GM23338 (cell line): ENCODE data around the gene ANKRD60. TPM values are rescaled to one million over a fixed set of nuclear protein-coding genes. Genes with fewer than 3 reads are reported as not detected.

Experiments used
- ATAC-seq: fragments of 200-7000 bp; cut with Tn5 transposase; 3 replicates; pipeline ENCODE4 v1.9.1; 2020
- DNase-seq: peaks from one replicate; pipeline ENCODE4 v3.0.0-alpha.2; 2015; ENCODE audit warnings: low spot score
- H2AFZ ChIP-seq: fragments of 200-600 bp; sonication (generic); 2 replicates; pipeline ENCODE4 v1.8.0; 2016; ENCODE audit warnings: antibody characterized with exemption, mild to moderate bottlenecking, moderate library complexity
- H3F3A ChIP-seq: fragments of 200-600 bp; sonication (generic); replicated peaks from 2 replicates; pipeline ENCODE4 v1.8.0; 2017; ENCODE audit warnings: antibody characterized with exemption, mixed run types, low read depth
- H3K27ac ChIP-seq: fragments of 200-600 bp; sonication (generic); 2 replicates; pipeline ENCODE4 v1.6.1; 2016; ENCODE audit warnings: low read depth
- H3K27me3 ChIP-seq: fragments of 200-600 bp; sonication (generic); 2 replicates; pipeline ENCODE4 v1.8.0; 2016; ENCODE audit warnings: mild to moderate bottlenecking, mixed run types, moderate library complexity; ENCODE audit not compliant: insufficient read depth
- H3K36me3 ChIP-seq: fragments of 200-600 bp; sonication (generic); 2 replicates; pipeline ENCODE4 v1.8.0; 2016; ENCODE audit warnings: mild to moderate bottlenecking; ENCODE audit not compliant: insufficient read depth
- H3K4me1 ChIP-seq: fragments of 200-600 bp; sonication (generic); 2 replicates; pipeline ENCODE4 v1.8.0; 2016; ENCODE audit warnings: mild to moderate bottlenecking, moderate library complexity; ENCODE audit not compliant: insufficient read depth
- H3K4me2 ChIP-seq: fragments of 200-600 bp; sonication (generic); 2 replicates; pipeline ENCODE4 v1.7.1; 2017; ENCODE audit warnings: mixed run types
- H3K4me3 ChIP-seq: fragments of 200-600 bp; sonication (generic); 2 replicates; pipeline ENCODE4 v1.6.1; 2016; ENCODE audit warnings: mixed run types
- H3K79me2 ChIP-seq: fragments of 200-600 bp; sonication (generic); replicated peaks from 2 replicates; pipeline ENCODE4 v1.8.0; 2017; ENCODE audit warnings: mild to moderate bottlenecking; ENCODE audit not compliant: insufficient read depth
- H3K9me2 ChIP-seq: fragments of 200-600 bp; sonication (generic); 2 replicates; pipeline ENCODE4 v1.8.0; 2017; ENCODE audit not compliant: insufficient read depth
- H4K20me1 ChIP-seq: fragments of 200-600 bp; sonication (generic); replicated peaks from 2 replicates; pipeline ENCODE4 v1.8.0; 2017; ENCODE audit warnings: mild to moderate bottlenecking; ENCODE audit not compliant: insufficient read depth
- H3K27ac Mint-ChIP-seq: 2 replicates; pipeline ENCODE4 v1.8.0; 2020; ENCODE audit warnings: inconsistent platforms, mild to moderate bottlenecking, moderate library complexity, mixed read lengths
- H3K27me3 Mint-ChIP-seq: 3 replicates; pipeline ENCODE4 v1.8.0; 2022; ENCODE audit warnings: low read depth, mild to moderate bottlenecking, moderate library complexity, mixed read lengths, inconsistent platforms; ENCODE audit not compliant: insufficient read depth, poor library complexity
- H3K36me3 Mint-ChIP-seq: 3 replicates; pipeline ENCODE4 v1.8.0; 2021; ENCODE audit warnings: low read depth, mild to moderate bottlenecking, inconsistent platforms, moderate library complexity, mixed read lengths
- H3K4me1 Mint-ChIP-seq: 3 replicates; pipeline ENCODE4 v1.8.0; 2020; ENCODE audit warnings: mild to moderate bottlenecking, inconsistent platforms, mixed read lengths
- H3K4me3 Mint-ChIP-seq: 3 replicates; pipeline ENCODE4 v1.8.0; 2021; ENCODE audit warnings: moderate library complexity, mild to moderate bottlenecking, inconsistent platforms, mixed read lengths
- H3K9me3 Mint-ChIP-seq: 3 replicates; pipeline ENCODE4 v1.8.0; 2020; ENCODE audit warnings: moderate library complexity, mild to moderate bottlenecking, inconsistent platforms, mixed read lengths
- CREB1 ChIP-seq: fragments of 250-450 bp; sonication (Bioruptor Pico); IDR thresholded peaks from 2 replicates; pipeline ENCODE4 v1.5.0; 2020; ENCODE audit warnings: low read depth, mild to moderate bottlenecking, moderate library complexity
- CTCF ChIP-seq, 2 experiments: fragments of 200-600 bp in 1 of 2; sonication (generic) in 1 of 2; conservative IDR thresholded peaks; 2 replicates each; pipeline versions ENCODE4 v1.5.1 to v1.6.1; 2016 to 2017; ENCODE audit warnings: antibody characterized with exemption in 2 of 2, low read depth in 2 of 2, mild to moderate bottlenecking in 2 of 2, moderate library complexity in 1 of 2
- EZH2 ChIP-seq: fragments of 200-600 bp; sonication (generic); IDR thresholded peaks from one replicate; pipeline ENCODE4 v1.8.0; 2017; ENCODE audit warnings: antibody characterized with exemption, mild to moderate bottlenecking, low read depth; ENCODE audit not compliant: unreplicated experiment
- JUNB ChIP-seq: IDR thresholded peaks from one replicate; pipeline ENCODE4 v1.6.1; 2016; ENCODE audit warnings: antibody characterized with exemption; ENCODE audit not compliant: unreplicated experiment
- NANOG ChIP-seq: IDR thresholded peaks from 2 replicates; pipeline ENCODE4 v1.6.1; 2016; ENCODE audit warnings: antibody characterized with exemption, borderline replicate concordance
- POLR2AphosphoS5 ChIP-seq: IDR thresholded peaks from 2 replicates; pipeline ENCODE4 v1.6.1; 2016; ENCODE audit warnings: antibody characterized with exemption, low read depth
- REST ChIP-seq: IDR thresholded peaks from one replicate; pipeline ENCODE4 v1.6.1; 2018; ENCODE audit warnings: antibody characterized with exemption; ENCODE audit not compliant: unreplicated experiment
- STAT1 ChIP-seq: IDR thresholded peaks from one replicate; pipeline ENCODE4 v1.6.1; 2016; ENCODE audit warnings: antibody characterized with exemption; ENCODE audit not compliant: unreplicated experiment
- ZNF114 ChIP-seq: fragments of 250-450 bp; sonication (Bioruptor Pico); IDR thresholded peaks from 2 replicates; pipeline ENCODE4 v1.5.0; 2020; ENCODE audit warnings: mild to moderate bottlenecking, moderate library complexity
- ZNF331 ChIP-seq: fragments of 250-450 bp; sonication (Bioruptor Pico); IDR thresholded peaks from 2 replicates; pipeline ENCODE4 v1.5.0; 2020; ENCODE audit warnings: low read depth, mild to moderate bottlenecking, moderate library complexity
- ZNF462 ChIP-seq: fragments of 250-450 bp; sonication (Bioruptor Pico); IDR thresholded peaks from 2 replicates; pipeline ENCODE4 v1.5.0; 2020; ENCODE audit warnings: mild to moderate bottlenecking, moderate library complexity
- polyA plus RNA-seq: library from polyadenylated mRNA; unstranded; fragments of >200 nt; fragmentation: Nextera tagmentation; extraction: Ambion mirVana; gene quantifications from 2 replicates; pipeline ENCODE4 v1.2.1, GENCODE V29; 2016
- total RNA-seq: library from RNA; depleted of rRNA; stranded (reverse); fragments of >200 nt; shearing (Covaris generic); gene quantifications from 2 replicates; pipeline ENCODE4 v1.2.3, GENCODE V29; 2014

Gene ANKRD60
- total and polyA plus RNA-seq, 2 experiments from 2014 or later = not detected

- Histone ChIP-seq H4K20me1 (no peaks in the 10 kb centered on the region), H3K79me2 (no peaks in the 10 kb centered on the region), H3K4me1 (peaks cover 1% of the 10 kb centered on the region), H3K36me3 (no peaks in the 10 kb centered on the region), H3K4me3 (no peak overlapping the region), H3K27ac (no peak overlapping the region), H3F3A (no peaks in the 10 kb centered on the region), H3K9me2 (peaks cover 8% of the 10 kb centered on the region), H3K27me3 (peaks cover 16% of the 10 kb centered on the region), H2AFZ (no peak overlapping the region), H3K4me2 (no peak overlapping the region)
- H3K27me3 Mint-ChIP-seq = peaks cover 21% of the 10 kb centered on the region
- peaks cover 13% of the 10 kb centered on the region for H3K4me1 Mint-ChIP-seq
- DNase-seq (no peak), ATAC-seq (no peak)
- no peak overlapping the region for H3K27ac Mint-ChIP-seq
- peaks cover 9% of the 10 kb centered on the region; the same call in 1 of the 3 replicates for H3K9me3 Mint-ChIP-seq
- no peaks in the 10 kb centered on the region; the same call in 2 of the 3 replicates for H3K36me3 Mint-ChIP-seq
- H3K4me3 Mint-ChIP-seq = no peak overlapping the region
- TF ChIP-seq EZH2 (no peak), CTCF (conservative IDR thresholded peaks at IDR 0.05; ENCODE audit: low read depth in 2 of 2) (no peak), STAT1 (no peak)
Measured at GRCh38 chr20:58224974-58225373, 3.5 kb downstream of the ANKRD60 start.

GRCh38 chr20:58224097-58224496 lies 4.4 kb downstream of the ANKRD60 start:
- peaks cover 21% of the 10 kb centered on the region for H3K27me3 Mint-ChIP-seq
- no peaks in the 10 kb centered on the region for H3K4me1 ChIP-seq
- H3F3A ChIP-seq = no peaks in the 10 kb centered on the region
- DNase-seq (no peak), ATAC-seq (no peak)
- peaks cover 8% of the 10 kb centered on the region for H3K9me2 ChIP-seq
- H3K4me3 Mint-ChIP-seq = no peak overlapping the region
- peaks cover 15% of the 10 kb centered on the region for H3K9me3 Mint-ChIP-seq
- no peak overlapping the region for H3K4me3 ChIP-seq
- H3K79me2 ChIP-seq = no peaks in the 10 kb centered on the region
- H3K27ac ChIP-seq = no peak overlapping the region
- H3K4me1 Mint-ChIP-seq = peaks cover 4% of the 10 kb centered on the region; the same call in 1 of the 3 replicates
- peaks cover 16% of the 10 kb centered on the region for H3K27me3 ChIP-seq
- no peaks in the 10 kb centered on the region for H4K20me1 ChIP-seq
- no peak overlapping the region for H3K4me2 ChIP-seq
- H2AFZ ChIP-seq = no peak overlapping the region
- H3K36me3 ChIP-seq = no peaks in the 10 kb centered on the region; the same call in 1 of the 2 replicates
- H3K27ac Mint-ChIP-seq = no peak overlapping the region
- H3K36me3 Mint-ChIP-seq = peaks cover 2% of the 10 kb centered on the region
- no peak for TF ChIP-seq JUNB
- no peak for TF ChIP-seq POLR2AphosphoS5
- TF ChIP-seq ZNF462 (CRISPR knock-in tag) = no peak
- TF ChIP-seq REST = no peak
- no peak for TF ChIP-seq ZNF331 (CRISPR knock-in tag)
- no peak for TF ChIP-seq CREB1 (CRISPR knock-in tag)
- no peak for TF ChIP-seq NANOG
- TF ChIP-seq STAT1 = no peak
- TF ChIP-seq ZNF114 (CRISPR knock-in tag) = no peak
